Body of pancreas (tissue), 4 donors: ENCODE results near the gene ALS2CL.

ENCODE experiments used
- CTCF ChIP-seq, 7 experiments: fragments of 450-650 bp in 4 of 7; fragments of 200-600 bp in 3 of 7; sonication (generic) in 3 of 7; IDR thresholded peaks; one replicate each; pipeline ENCODE4 v1.5.1; 2016 to 2019; ENCODE audit warnings: antibody characterized with exemption in 7 of 7
- POLR2A ChIP-seq, 3 donors: fragments of 450-650 bp; IDR thresholded peaks; one replicate each; pipeline ENCODE4 v1.6.1; 2016; ENCODE audit warnings: antibody characterized with exemption in 3 of 3, mild to moderate bottlenecking in 2 of 3

GRCh38 chr3:46656778-46657556 is 36.5 kb downstream of the ALS2CL start:
- TF ChIP-seq CTCF (IDR thresholded peaks at IDR 0.05) (no peak), POLR2A (IDR thresholded peaks at IDR 0.05) (no peak)
